CD4-positive, alpha-beta T cell treated with Interleukin-6 for 4 hours (primary cell): ENCODE results near the gene FRG2.
"Not testable (repeated sequence)": the region's sequence is repeated elsewhere in the genome, so short reads cannot be mapped to it uniquely, and the experiment has no call there.

ENCODE experiments used
- DNase-seq: peaks from one replicate; pipeline ENCODE4 v3.0.0-alpha.2; 2020; ENCODE audit warnings: mixed read lengths

FRG2 gene

DNA sequence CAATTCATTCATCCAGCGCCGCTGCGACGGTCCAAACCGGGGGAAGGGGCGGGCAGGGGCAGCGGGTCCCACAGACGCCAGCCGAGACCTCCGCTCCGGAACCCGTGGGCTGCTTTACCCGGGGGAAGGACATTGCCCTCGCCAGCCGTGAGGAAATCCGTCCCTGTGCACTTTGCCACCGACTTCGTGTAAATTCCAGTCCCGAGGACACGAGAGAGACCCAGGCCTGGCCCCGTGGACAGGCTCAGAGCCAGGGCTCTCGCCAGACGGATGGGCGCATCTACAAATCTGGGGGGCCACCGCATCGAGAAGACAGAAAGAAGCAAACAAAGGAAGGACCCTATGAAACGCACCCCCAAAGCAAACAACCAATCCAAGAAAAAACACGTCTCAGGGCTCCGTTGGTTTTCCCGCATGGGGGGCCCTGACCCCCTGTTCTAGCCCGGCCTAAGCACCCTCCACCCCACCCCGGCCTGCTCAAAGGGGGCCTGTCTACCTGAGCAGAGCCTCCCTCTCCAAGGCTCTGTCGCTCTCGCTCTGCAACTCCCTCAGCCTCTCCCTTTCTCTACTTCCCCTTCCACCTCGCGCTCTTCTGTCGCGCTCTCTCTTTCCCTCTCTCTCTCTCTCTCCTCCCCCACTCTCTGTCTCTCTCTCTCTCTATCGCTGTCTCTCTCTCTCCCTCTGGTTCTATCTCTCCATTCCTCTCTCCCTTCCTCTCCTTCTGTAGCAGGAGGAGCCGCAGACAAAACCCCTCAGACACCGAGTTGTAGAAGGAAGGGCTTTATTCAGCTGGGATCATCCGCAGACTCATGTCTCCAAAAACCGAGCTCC, 11.3 kb downstream of the FRG2 start:
- no peak for DNase-seq

DNA sequence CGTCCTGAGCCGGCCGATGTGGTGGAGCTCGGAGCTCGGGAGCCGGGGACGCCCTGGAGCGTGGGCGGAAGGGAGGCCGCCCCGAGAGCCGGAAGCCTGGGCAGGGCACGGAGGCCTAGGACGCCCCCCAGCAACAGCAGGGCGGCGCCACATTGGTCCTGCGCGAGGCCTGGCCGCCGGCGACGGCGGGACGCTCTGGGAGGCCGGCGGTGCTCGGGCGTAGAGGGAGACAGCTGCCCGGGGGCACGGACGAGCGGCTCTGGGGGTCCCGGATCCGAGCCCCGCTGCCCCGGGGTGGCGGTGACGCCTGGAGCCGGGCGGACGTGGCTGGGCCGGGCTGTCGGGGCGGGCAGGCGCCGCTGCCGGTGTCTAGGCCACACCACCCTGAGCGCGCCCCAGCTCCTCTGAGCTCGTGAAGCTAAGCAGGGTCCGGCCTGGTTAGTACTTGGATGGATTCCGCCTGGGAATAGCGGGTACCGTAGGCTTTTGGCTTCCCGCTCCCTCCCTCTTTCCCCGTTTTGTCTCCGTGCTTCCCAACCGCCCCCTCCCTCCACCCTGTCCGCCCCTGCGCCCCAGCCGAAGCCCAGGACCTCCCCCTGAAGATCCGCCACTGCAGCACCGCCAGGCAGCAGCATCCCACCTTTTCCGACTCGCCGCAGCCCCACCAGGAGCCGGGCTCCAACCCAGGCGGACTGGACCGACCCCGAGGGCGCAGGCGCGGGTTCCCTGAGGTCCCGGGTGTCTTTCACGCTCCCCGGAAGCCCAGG, 12.1 kb downstream of the FRG2 start:
- DNase-seq: no peak

GRCh38 chr4:189989941-189990340, 37.1 kb downstream of the FRG2 start:
- not testable (repeated sequence) for DNase-seq

GRCh38 chr4:189988877-189989431, 38.1 kb downstream of the FRG2 start:
- no peak for DNase-seq

DNA sequence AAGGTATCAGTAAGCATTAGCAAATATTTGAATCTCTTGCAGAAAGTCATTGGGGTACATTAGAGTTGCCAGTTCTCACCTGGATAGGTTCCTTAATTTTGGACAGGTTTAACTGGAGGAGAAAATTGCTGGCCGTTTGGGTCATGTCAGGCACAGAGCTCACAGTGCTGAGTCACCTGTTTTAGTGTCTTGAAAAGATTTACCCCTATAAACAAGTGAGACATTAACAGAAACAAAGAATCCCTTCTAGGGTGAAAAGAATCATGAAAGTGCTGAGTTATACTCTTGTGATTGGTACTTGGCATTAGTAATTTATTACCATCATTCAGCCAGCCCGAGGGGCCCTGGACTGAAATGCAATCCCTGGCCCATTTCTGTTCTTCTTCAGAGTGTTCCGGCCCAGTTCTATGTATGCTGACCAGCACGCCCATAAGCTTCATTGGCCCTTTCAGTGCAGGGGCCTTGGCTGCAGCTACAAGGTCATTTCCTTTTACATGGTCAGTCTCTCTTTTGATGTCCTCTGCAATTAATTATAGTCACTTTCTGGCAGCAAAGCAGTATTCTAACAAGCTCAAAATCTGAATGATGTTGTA, 41.3 kb downstream of the FRG2 start:
- DNase-seq: not testable (repeated sequence)

DNA sequence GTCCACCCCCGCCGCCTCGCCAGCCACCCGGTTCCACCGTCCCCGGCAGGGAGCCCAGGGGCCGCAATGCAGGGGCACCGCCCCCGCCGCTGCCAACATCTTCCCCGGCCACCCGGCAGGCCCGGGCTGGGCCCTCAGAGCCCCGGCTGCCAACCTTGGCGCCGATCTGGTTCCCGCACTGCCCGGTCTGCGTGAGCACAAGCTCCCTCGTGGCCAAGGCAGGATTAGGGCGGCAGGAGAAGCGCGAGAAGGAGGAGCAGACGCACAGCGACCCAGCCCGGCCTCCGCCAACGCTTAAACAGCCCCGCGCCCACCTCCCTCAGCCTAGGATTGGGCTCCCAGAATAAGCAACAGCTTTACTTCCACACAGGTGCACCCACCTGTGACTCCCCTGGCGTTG, 42.4 kb downstream of the FRG2 start:
- DNase-seq: not testable (repeated sequence)

GRCh38 chr4:189983916-189984526, 43.0 kb downstream of the FRG2 start:
- not testable (repeated sequence) for DNase-seq

DNA sequence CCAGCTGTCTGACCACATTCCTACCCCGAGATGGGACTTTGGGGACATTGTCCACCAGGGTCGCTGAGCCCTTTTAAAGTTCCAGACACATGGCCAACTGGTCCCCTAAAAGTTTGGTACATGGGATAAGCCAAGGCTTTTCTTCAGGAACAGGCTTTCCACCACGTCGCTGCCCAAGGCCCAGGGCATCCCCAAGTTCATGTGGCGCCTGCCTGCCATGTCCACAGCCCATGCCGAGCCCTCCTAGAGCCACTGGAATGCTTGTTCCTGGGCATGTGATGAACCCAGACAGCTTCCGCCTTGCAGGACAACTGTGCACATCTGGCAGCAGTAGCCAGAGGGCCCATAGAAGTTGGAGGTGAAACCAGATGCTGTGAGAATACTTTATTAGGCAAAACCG, 45.1 kb downstream of the FRG2 start:
- DNase-seq: no peak

- not testable (repeated sequence) for DNase-seq
Measured at GRCh38 chr4:189980292-189980691, 46.8 kb downstream of the FRG2 start.

DNA sequence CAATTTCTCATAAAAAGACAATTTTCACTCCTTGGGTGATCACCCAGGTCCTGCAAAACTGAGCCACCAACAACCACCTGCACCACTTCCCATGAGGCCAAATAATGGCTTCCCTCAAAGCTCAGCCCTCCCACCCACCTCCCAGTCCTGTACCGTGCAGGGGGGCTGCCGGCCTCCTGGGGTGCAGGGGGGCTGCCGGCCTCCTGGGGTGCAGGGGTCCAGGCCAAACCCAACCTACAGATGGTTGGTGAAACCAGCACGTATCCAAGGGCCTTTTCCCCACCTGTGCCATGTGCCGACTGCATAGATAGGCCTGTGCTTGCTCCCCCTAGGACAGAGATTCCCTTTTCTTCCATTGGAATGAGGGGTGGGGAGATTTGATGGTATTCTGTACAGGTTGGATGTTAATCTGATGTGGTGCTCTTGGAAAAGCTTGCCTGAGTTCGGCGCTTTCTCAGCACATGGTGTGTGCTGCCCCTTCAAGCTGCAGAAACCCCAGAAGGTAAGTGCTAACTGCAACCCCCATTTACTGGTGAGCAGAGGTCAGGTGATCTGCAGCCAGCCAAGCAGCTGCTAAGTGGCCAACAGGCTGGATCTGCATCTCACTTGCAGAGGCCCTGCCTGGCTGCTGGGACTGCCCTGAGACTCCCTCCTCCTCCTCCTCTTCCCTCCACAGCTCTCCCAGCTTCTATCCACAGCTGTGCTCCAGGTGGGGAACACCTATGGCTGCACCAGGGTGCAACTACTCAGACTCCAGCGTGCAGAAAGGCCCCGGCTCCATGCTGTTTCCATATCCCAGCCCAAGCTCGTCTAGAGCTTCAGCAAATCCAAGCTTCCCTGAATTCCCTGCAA, 47.6 kb downstream of the FRG2 start:
- no peak for DNase-seq
